OCI-LY1 (cell line): Measurements from ENCODE around the gene XRN1.
"Not testable (repeated sequence)": the region's sequence is repeated elsewhere in the genome, so short reads cannot be mapped to it uniquely, and the experiment has no call there.

Experiments
- H2AFZ ChIP-seq: fragments of 200-600 bp; sonication (generic), shearing (Covaris generic); 2 replicates; pipeline ENCODE4 v1.6.0; 2014; ENCODE audit warnings: antibody characterized with exemption, mild to moderate bottlenecking, low read length
- H3F3A ChIP-seq: fragments of 200-600 bp; sonication (generic), shearing (Covaris generic); 2 replicates; pipeline ENCODE4 v1.6.0; 2014; ENCODE audit warnings: mild to moderate bottlenecking, antibody characterized with exemption, low read length, moderate library complexity; ENCODE audit not compliant: insufficient read depth
- H3K27ac ChIP-seq: fragments of 200-600 bp; sonication (generic); 2 replicates; pipeline ENCODE4 v1.5.1; 2014; ENCODE audit warnings: low read length, mixed run types, mild to moderate bottlenecking, low read depth; ENCODE audit not compliant: poor library complexity, severe bottlenecking
- H3K27me3 ChIP-seq: fragments of 200-600 bp; sonication (generic); 2 replicates; pipeline ENCODE4 v1.6.0; 2014; ENCODE audit warnings: antibody characterized with exemption, mild to moderate bottlenecking, low read length, moderate library complexity; ENCODE audit not compliant: insufficient read depth
- H3K36me3 ChIP-seq: fragments of 200-600 bp; sonication (generic); 2 replicates; pipeline ENCODE4 v1.6.1; 2014; ENCODE audit warnings: mild to moderate bottlenecking, antibody characterized with exemption, low read length, moderate library complexity, mixed read lengths; ENCODE audit not compliant: insufficient read depth
- H3K4me1 ChIP-seq: fragments of 200-600 bp; sonication (generic); 2 replicates; pipeline ENCODE4 v1.5.1; 2014; ENCODE audit warnings: mild to moderate bottlenecking, low read length, moderate library complexity; ENCODE audit not compliant: insufficient read depth, severe bottlenecking
- H3K4me2 ChIP-seq: fragments of 200-600 bp; sonication (generic), shearing (Covaris generic); 2 replicates; pipeline ENCODE4 v1.6.1; 2014; ENCODE audit warnings: low read length
- H3K4me3 ChIP-seq: fragments of 200-600 bp; sonication (generic); 2 replicates; pipeline ENCODE4 v1.5.1; 2014; ENCODE audit warnings: low read length, low read depth, mild to moderate bottlenecking, mixed read lengths; ENCODE audit not compliant: poor library complexity, severe bottlenecking
- H3K79me2 ChIP-seq: fragments of 200-600 bp; shearing (Covaris generic); 2 replicates; pipeline ENCODE4 v1.6.1; 2016; ENCODE audit warnings: mixed run types, low read length, mixed read lengths; ENCODE audit not compliant: insufficient read depth
- H3K9ac ChIP-seq: fragments of 200-600 bp; sonication (generic), shearing (Covaris generic); 2 replicates; pipeline ENCODE4 v1.6.1; 2014; ENCODE audit warnings: mild to moderate bottlenecking, low read length, mixed read lengths
- H3K9me2 ChIP-seq: fragments of 200-600 bp; sonication (generic), shearing (Covaris generic); 2 replicates; pipeline ENCODE4 v1.6.1; 2014; ENCODE audit warnings: low read depth, mild to moderate bottlenecking, low read length, mixed read lengths
- H3K9me3 ChIP-seq: fragments of 200-600 bp; shearing (Covaris generic); 2 replicates; pipeline ENCODE4 v1.6.1; 2014; ENCODE audit warnings: low read length, mixed read lengths
- H4K20me1 ChIP-seq: fragments of 200-600 bp; sonication (generic), shearing (Covaris generic); 2 replicates; pipeline ENCODE4 v1.6.0; 2016; ENCODE audit warnings: mild to moderate bottlenecking, low read length; ENCODE audit not compliant: insufficient read depth
- EZH2 ChIP-seq: fragments of 200-600 bp; sonication (generic), shearing (Covaris generic); IDR thresholded peaks from 2 replicates; pipeline ENCODE4 v1.8.0; 2017; ENCODE audit warnings: borderline replicate concordance, mixed run types, mild to moderate bottlenecking, antibody characterized with exemption, low read length, moderate library complexity, mixed read lengths
- TF ChIP-seq, protein P1 (sequence below): fragments of 200-600 bp; sonication (generic), shearing (Covaris generic); IDR thresholded peaks from 2 replicates; pipeline ENCODE4 v1.5.1; 2017; ENCODE audit warnings: mild to moderate bottlenecking, antibody characterized with exemption, low read length, moderate library complexity, mixed read lengths

Gene XRN1

DNA sequence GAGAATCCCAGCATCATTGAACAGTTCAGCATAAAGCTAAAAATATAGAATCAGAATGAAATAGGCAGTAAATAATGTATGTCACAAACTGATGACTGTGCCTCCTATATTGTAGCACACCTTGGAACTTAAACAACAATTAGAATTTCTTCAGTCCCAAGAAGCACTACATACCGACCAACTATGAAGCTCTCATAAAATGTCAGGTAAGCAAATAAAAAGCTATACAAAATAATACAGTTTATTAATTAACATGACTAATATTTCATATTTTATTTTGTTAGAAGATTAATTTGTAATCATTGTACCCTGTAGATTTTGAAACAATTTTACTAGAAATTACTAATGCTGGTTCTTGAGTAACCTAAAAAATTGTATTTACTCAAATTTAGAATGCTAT is 137.4 kb downstream of the XRN1 start:
- no peaks in the 10 kb centered on the region for H3K9me3 ChIP-seq
- H3K9ac ChIP-seq, result no peak overlapping the region
- no peaks in the 10 kb centered on the region for H3K4me1 ChIP-seq
- TF ChIP-seq, protein P1, sequence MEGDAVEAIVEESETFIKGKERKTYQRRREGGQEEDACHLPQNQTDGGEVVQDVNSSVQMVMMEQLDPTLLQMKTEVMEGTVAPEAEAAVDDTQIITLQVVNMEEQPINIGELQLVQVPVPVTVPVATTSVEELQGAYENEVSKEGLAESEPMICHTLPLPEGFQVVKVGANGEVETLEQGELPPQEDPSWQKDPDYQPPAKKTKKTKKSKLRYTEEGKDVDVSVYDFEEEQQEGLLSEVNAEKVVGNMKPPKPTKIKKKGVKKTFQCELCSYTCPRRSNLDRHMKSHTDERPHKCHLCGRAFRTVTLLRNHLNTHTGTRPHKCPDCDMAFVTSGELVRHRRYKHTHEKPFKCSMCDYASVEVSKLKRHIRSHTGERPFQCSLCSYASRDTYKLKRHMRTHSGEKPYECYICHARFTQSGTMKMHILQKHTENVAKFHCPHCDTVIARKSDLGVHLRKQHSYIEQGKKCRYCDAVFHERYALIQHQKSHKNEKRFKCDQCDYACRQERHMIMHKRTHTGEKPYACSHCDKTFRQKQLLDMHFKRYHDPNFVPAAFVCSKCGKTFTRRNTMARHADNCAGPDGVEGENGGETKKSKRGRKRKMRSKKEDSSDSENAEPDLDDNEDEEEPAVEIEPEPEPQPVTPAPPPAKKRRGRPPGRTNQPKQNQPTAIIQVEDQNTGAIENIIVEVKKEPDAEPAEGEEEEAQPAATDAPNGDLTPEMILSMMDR, result no peak
- TF ChIP-seq EZH2, result no peak
- no peaks in the 10 kb centered on the region for H3K27me3 ChIP-seq
- H3K79me2 ChIP-seq, result no peaks in the 10 kb centered on the region
- no peaks in the 10 kb centered on the region for H3F3A ChIP-seq
- H3K4me3 ChIP-seq, result no peak overlapping the region
- peaks cover 20% of the 10 kb centered on the region for H3K36me3 ChIP-seq
- no peak overlapping the region for H3K27ac ChIP-seq
- H3K9me2 ChIP-seq, result no peaks in the 10 kb centered on the region
- no peaks in the 10 kb centered on the region for H4K20me1 ChIP-seq
- no peak overlapping the region for H3K4me2 ChIP-seq
- no peak overlapping the region for H2AFZ ChIP-seq

GRCh38 chr3:142302847-142303246 is 145.0 kb downstream of the XRN1 start:
- H3F3A ChIP-seq, H3K79me2 ChIP-seq, H3K4me1 ChIP-seq, H3K4me2 ChIP-seq, H3K36me3 ChIP-seq, H2AFZ ChIP-seq, H3K4me3 ChIP-seq, H3K9ac ChIP-seq, H3K27me3 ChIP-seq, H3K9me2 ChIP-seq, H3K27ac ChIP-seq, H4K20me1 ChIP-seq, H3K9me3 ChIP-seq: not testable (repeated sequence)

- H3K4me2 ChIP-seq, result no peak overlapping the region
- H3K9me2 ChIP-seq, result no peaks in the 10 kb centered on the region
- no peaks in the 10 kb centered on the region for H3K9me3 ChIP-seq
- no peaks in the 10 kb centered on the region for H4K20me1 ChIP-seq
- no peak overlapping the region for H3K9ac ChIP-seq
- no peaks in the 10 kb centered on the region for H3F3A ChIP-seq
- no peaks in the 10 kb centered on the region for H3K4me1 ChIP-seq
- H3K27ac ChIP-seq, result no peak overlapping the region
- H3K27me3 ChIP-seq, result no peaks in the 10 kb centered on the region
- no peak overlapping the region for H3K4me3 ChIP-seq
- H3K79me2 ChIP-seq, result no peaks in the 10 kb centered on the region
- H2AFZ ChIP-seq, result no peak overlapping the region
- TF ChIP-seq, protein P1, result no peak
- TF ChIP-seq EZH2, result no peak
- H3K36me3 ChIP-seq, result no peaks in the 10 kb centered on the region
Measured at GRCh38 chr3:142298626-142299025, 149.2 kb downstream of the XRN1 start.

- Histone ChIP-seq H3K4me3 (no peak overlapping the region), H3K36me3 (no peaks in the 10 kb centered on the region), H3K79me2 (no peaks in the 10 kb centered on the region), H3K4me1 (no peaks in the 10 kb centered on the region), H3F3A (no peaks in the 10 kb centered on the region), H3K27ac (no peak overlapping the region), H2AFZ (no peak overlapping the region), H3K27me3 (no peaks in the 10 kb centered on the region), H3K9me2 (no peaks in the 10 kb centered on the region), H3K9me3 (no peaks in the 10 kb centered on the region), H3K9ac (no peak overlapping the region), H3K4me2 (no peak overlapping the region), H4K20me1 (no peaks in the 10 kb centered on the region)
- no peak for TF ChIP-seq EZH2
- TF ChIP-seq, protein P1, result no peak
Measured at GRCh38 chr3:142296507-142296906, 151.3 kb downstream of the XRN1 start.
